GM12878 (cell line): ENCODE measurements around the gene ISG20L2. TPM values are rescaled to one million over a fixed set of nuclear protein-coding genes. Genes with fewer than 3 reads are reported as not detected.

ENCODE experiments used
- ATAC-seq: fragments of 200-7000 bp; cut with Tn5 transposase; 3 replicates; pipeline ENCODE4 v1.9.1; 2020; ENCODE audit warnings: mild to moderate bottlenecking, moderate library complexity
- BruUV-seq: library from RNA; stranded (reverse); fragments of 400-500 nt; replicated peaks from 2 replicates; lab custom pipeline; 2021; lab: Mats Ljungman, UMichigan
- CTCF ChIA-PET: fragments of 300-600 bp; sonication (Branson Sonifier 250); formaldehyde crosslinking; extraction: SDS; loops from one replicate; lab custom pipeline; 2021; ENCODE audit warnings: inconsistent platforms; lab: Yijun Ruan, JAX
- POLR2A ChIA-PET: fragments of 350-600 bp; formaldehyde crosslinking; extraction: SDS; loops from one replicate; lab custom pipeline; 2021; ENCODE audit warnings: inconsistent platforms; lab: Charles Lee
- RAD21 ChIA-PET: fragments of 300-600 bp; sonication (Branson Sonifier 250); formaldehyde crosslinking; loops from one replicate; lab custom pipeline; 2023; ENCODE audit warnings: antibody characterized with exemption; ENCODE audit not compliant: unreplicated experiment; lab: Charles Lee
- SMC1A ChIA-PET: fragments of 300-600 bp; sonication (Branson Sonifier 250); formaldehyde crosslinking; loops from one replicate; lab custom pipeline; 2023; ENCODE audit not compliant: unreplicated experiment, uncharacterized antibody; lab: Charles Lee
- DNase-seq: peaks from one replicate; pipeline ENCODE4 v3.0.0-alpha.2; 2011; ENCODE audit warnings: low read depth, low spot score
- FAIRE-seq: peaks from 3 replicates; lab custom pipeline; 2011; peaks lifted over from hg19 to GRCh38; lab: Jason Lieb, UNC
- H2AFZ ChIP-seq: 2 replicates; pipeline ENCODE4 v1.6.0; 2011; ENCODE audit warnings: low read depth, low read length, control low read depth; ENCODE audit not compliant: control insufficient read depth
- H3K27ac ChIP-seq: 2 replicates; pipeline ENCODE4 v1.5.1; 2011; ENCODE audit warnings: control low read depth; ENCODE audit not compliant: control insufficient read depth, insufficient read depth
- H3K27me3 ChIP-seq, 2 experiments: replicated peaks in 1 of 2; 2 replicates each; pipeline versions ENCODE4 v1.6.0 to v1.6.1; 2011; ENCODE audit warnings: low read length in 1 of 2; ENCODE audit not compliant: control insufficient read depth in 2 of 2, insufficient read depth in 2 of 2
- H3K36me3 ChIP-seq, 2 experiments: 2 replicates each; pipeline ENCODE4 v1.5.1; 2011; ENCODE audit warnings: low read length in 1 of 2; ENCODE audit not compliant: control insufficient read depth in 2 of 2, insufficient read depth in 2 of 2
- H3K4me1 ChIP-seq: 2 replicates; pipeline ENCODE4 v1.6.1; 2011; ENCODE audit warnings: mild to moderate bottlenecking, low read length, moderate library complexity, mixed read lengths; ENCODE audit not compliant: control insufficient read depth, insufficient read depth
- H3K4me2 ChIP-seq: 2 replicates; pipeline ENCODE4 v1.6.0; 2011; ENCODE audit warnings: control low read depth; ENCODE audit not compliant: control insufficient read depth, insufficient read depth
- H3K4me3 ChIP-seq: fragments of 200-600 bp; sonication (generic); 2 replicates; pipeline ENCODE4 v1.5.1; 2016
- H3K79me2 ChIP-seq: 2 replicates; pipeline ENCODE4 v1.6.0; 2011; ENCODE audit warnings: low read length; ENCODE audit not compliant: control insufficient read depth, insufficient read depth
- H3K9ac ChIP-seq: 2 replicates; pipeline ENCODE4 v1.8.0; 2011; ENCODE audit warnings: low read length, control low read depth, mixed read lengths; ENCODE audit not compliant: control insufficient read depth, insufficient read depth
- H3K9me3 ChIP-seq: replicated peaks from 3 replicates; pipeline ENCODE4 v1.5.1; 2011; ENCODE audit warnings: mild to moderate bottlenecking, low read length; ENCODE audit not compliant: control insufficient read depth, insufficient read depth
- H4K20me1 ChIP-seq: 2 replicates; pipeline ENCODE4 v1.6.0; 2011; ENCODE audit not compliant: control insufficient read depth, insufficient read depth
- CBX3 ChIP-seq: fragments of 200-600 bp; sonication (generic); IDR thresholded peaks from 2 replicates; pipeline ENCODE4 v1.6.1; 2016; ENCODE audit warnings: low read depth, borderline replicate concordance
- CREM ChIP-seq: IDR thresholded peaks from 2 replicates; pipeline ENCODE4 v1.6.1; 2014; ENCODE audit warnings: antibody characterized with exemption, low read depth
- E2F4 ChIP-seq: IDR thresholded peaks from 2 replicates; pipeline ENCODE4 v1.6.1; 2012; ENCODE audit warnings: low read depth, low read length, improper control_type of control experiment
- IRF5 ChIP-seq: fragments of 450-650 bp; IDR thresholded peaks from 2 replicates; pipeline ENCODE4 v1.6.1; 2017; ENCODE audit warnings: borderline replicate concordance
- JUND ChIP-seq: IDR thresholded peaks from 2 replicates; pipeline ENCODE4 v1.6.1; 2012; ENCODE audit warnings: low read depth, mild to moderate bottlenecking, low read length, improper control_type of control experiment, moderate library complexity
- MEF2B ChIP-seq: fragments of 450-650 bp; IDR thresholded peaks from 2 replicates; pipeline ENCODE4 v1.6.1; 2018; ENCODE audit warnings: mild to moderate bottlenecking, moderate library complexity; ENCODE audit not compliant: partially characterized antibody, poor library complexity, severe bottlenecking
- MLLT1 ChIP-seq: fragments of 450-650 bp; IDR thresholded peaks from 2 replicates; pipeline ENCODE4 v1.6.1; 2016; ENCODE audit warnings: mild to moderate bottlenecking
- NFYA ChIP-seq: IDR thresholded peaks from 2 replicates; pipeline ENCODE4 v1.6.1; 2011; ENCODE audit warnings: low read depth, mild to moderate bottlenecking, low read length, improper control_type of control experiment, borderline replicate concordance
- NFYB ChIP-seq: IDR thresholded peaks from 2 replicates; pipeline ENCODE4 v1.6.1; 2011; ENCODE audit warnings: low read depth, mild to moderate bottlenecking, low read length, improper control_type of control experiment, moderate library complexity; ENCODE audit not compliant: insufficient read depth
- NR2F1 ChIP-seq: fragments of 450-650 bp; conservative IDR thresholded peaks from 2 replicates; pipeline ENCODE4 v1.6.1; 2017; ENCODE audit warnings: mild to moderate bottlenecking
- POLR2AphosphoS2 ChIP-seq: IDR thresholded peaks from 2 replicates; pipeline ENCODE4 v1.6.1; 2011; ENCODE audit warnings: low read depth, mild to moderate bottlenecking, low read length, improper control_type of control experiment, moderate library complexity
- RCOR1 ChIP-seq: conservative IDR thresholded peaks from 2 replicates; pipeline ENCODE4 v1.6.1; 2012; ENCODE audit warnings: low read depth, low read length, improper control_type of control experiment
- RELA ChIP-seq: fragments of 450-650 bp; IDR thresholded peaks from 2 replicates; pipeline ENCODE4 v1.8.0; 2014; ENCODE audit warnings: borderline replicate concordance; ENCODE audit not compliant: partially characterized antibody
- SMAD5 ChIP-seq: IDR thresholded peaks from 2 replicates; pipeline ENCODE4 v1.6.1; 2016; ENCODE audit warnings: antibody characterized with exemption, low read depth
- SMARCA5 ChIP-seq: fragments of 450-650 bp; IDR thresholded peaks from 2 replicates; pipeline ENCODE4 v1.6.1; 2017; ENCODE audit warnings: mild to moderate bottlenecking
- WRNIP1 ChIP-seq: IDR thresholded peaks from 2 replicates; pipeline ENCODE4 v1.6.1; 2011; ENCODE audit warnings: low read depth, low read length, improper control_type of control experiment, borderline replicate concordance
- ZNF24 ChIP-seq: fragments of 450-650 bp; IDR thresholded peaks from 2 replicates; pipeline ENCODE4 v1.6.1; 2017; ENCODE audit warnings: antibody characterized with exemption, mild to moderate bottlenecking
- WGBS: methylation state at CpG from one replicate; pipeline ENCODE4 v1.1.6; 2016; ENCODE audit warnings: low lambda C conversion rate; ENCODE audit not compliant: insufficient replicate concordance, insufficient coverage; ENCODE audit errors: missing lambda C conversion rate; 5-methylcytosine and 5-hydroxymethylcytosine counted together
- in situ Hi-C: fragments of 300-500 bp; cut with MboI; formaldehyde crosslinking; loops from 9 replicates; pipeline ENCODE4 v1.14.3; 2018; ENCODE audit warnings: mixed read lengths
- intact Hi-C: fragments of 100-400 bp; cut with micrococcal nuclease; formaldehyde crosslinking; loops from one replicate; pipeline ENCODE4 v1.14.2; 2022; ENCODE audit not compliant: unreplicated experiment
- polyA plus RNA-seq, 11 experiments: library from polyadenylated mRNA; depleted of rRNA in 4 of 11; unstranded in 6 of 11; stranded (reverse) in 5 of 11; fragments of >200 nt; fragmentation: Nextera tagmentation in 4 of 11; fragmentation: Illumina TruSeq in 1 of 11; extraction: Ambion mirVana in 4 of 11; extraction: Trizol in 1 of 11; gene quantifications; 1 replicate in 1 of 11; 2 replicates in 10 of 11; pipeline versions ENCODE4 v1.2.1 to v1.2.3, GENCODE V29; 2011 to 2016; ENCODE audit warnings: inconsistent platforms in 2 of 11, missing spikeins in 2 of 11, low read depth in 1 of 11
- total RNA-seq, 4 experiments: library from RNA; depleted of rRNA in 3 of 4; stranded (reverse); fragments of >200 nt in 3 of 4; fragmentation: Illumina TruSeq in 1 of 4; extraction: Trizol in 1 of 4; gene quantifications; 2 replicates each; pipeline versions ENCODE4 v1.2.1 to v1.2.3, GENCODE V29; 2013 to 2021

ISG20L2 gene
- total and polyA plus RNA-seq, 10 of the 15 experiments (the other 5 are each of a cell fraction or from before 2014, with no cell fraction given) = 16.4 to 111 (median 48.0) TPM

GRCh38 chr1:156709031-156709430 is 19.5 kb downstream of the ISG20L2 start (continued):
- TF ChIP-seq JUND (no peak), MEF2B (no peak)
- TF ChIP-seq, all 136 proteins: peak for 0

- ChIA-PET POLR2A (no interaction called here), CTCF (interaction anchor here (0.9 to 9.5 kb wide), 5 partner anchors 19 to 81 kb away, joined by 3 to 157 read pairs (median 24); partner anchors contain the start of genes ISG20L2 and METTL25B), SMC1A (interaction anchor here (1.2 to 1.9 kb wide), 2 partner anchors 18 kb away, joined by 5 to 8 read pairs; no protein-coding TSS in a partner anchor), RAD21 (no interaction called here)
- no peak for DNase-seq
- BruUV-seq = no TSS peak
- peaks cover 10 to 15% of the 10 kb centered on the region in 2 experiments for H3K27me3 ChIP-seq
- H3K4me1 ChIP-seq = peaks cover 6% of the 10 kb centered on the region
- no peaks in the 10 kb centered on the region for H3K79me2 ChIP-seq
- H4K20me1 ChIP-seq = no peaks in the 10 kb centered on the region; the same call in 1 of the 2 replicates
- H3K36me3 ChIP-seq = no peaks in the 10 kb centered on the region; a peak in 2 of 4 replicates
- no peak overlapping the region for H3K4me3 ChIP-seq
- H3K9me3 ChIP-seq = no peaks in the 10 kb centered on the region
- WGBS = 41% methylated on average over 4 of the region's 4 CpGs
- in situ Hi-C loops = no loop called here
- no peak overlapping the region for H3K27ac ChIP-seq
- no peak overlapping the region for H3K4me2 ChIP-seq
- no peak for FAIRE-seq
- no peak overlapping the region for H3K9ac ChIP-seq
- ATAC-seq = no peak
- H2AFZ ChIP-seq = no peak overlapping the region
- intact Hi-C loops = no loop called here
- TF ChIP-seq NFYA = no peak
- TF ChIP-seq RCOR1 = no peak
- no peak for TF ChIP-seq ZNF24
- no peak for TF ChIP-seq SMAD5
- no peak for TF ChIP-seq CREM
- no peak for TF ChIP-seq NR2F1
- TF ChIP-seq CBX3 = no peak
- no peak for TF ChIP-seq IRF5
- TF ChIP-seq WRNIP1 = no peak
- no peak for TF ChIP-seq SMARCA5
- TF ChIP-seq RELA = no peak
- TF ChIP-seq MLLT1 = no peak
- TF ChIP-seq NFYB = no peak
- TF ChIP-seq E2F4 = no peak
- TF ChIP-seq POLR2AphosphoS2 = no peak
Measured at GRCh38 chr1:156708218-156708661, 20.3 kb downstream of the ISG20L2 start.
